Fibroblast of the aortic adventitia (primary cell): ENCODE data around the gene EPOP. TPM values are rescaled to one million over a fixed set of nuclear protein-coding genes. Genes with fewer than 3 reads are reported as not detected.
"Not testable (repeated sequence)": the region's sequence is repeated elsewhere in the genome, so short reads cannot be mapped to it uniquely, and the experiment has no call there.

Experiments
- DNase-seq: peaks from one replicate; pipeline ENCODE4 v3.0.0-alpha.2; 2010; ENCODE audit warnings: low read depth
- H3K4me3 ChIP-seq: 2 replicates; pipeline ENCODE4 v1.5.1; 2011; ENCODE audit warnings: low read depth, mild to moderate bottlenecking, control low read depth, low read length, moderate library complexity
- CTCF ChIP-seq: IDR thresholded peaks from 2 replicates; pipeline ENCODE4 v1.5.1; 2011; ENCODE audit warnings: mild to moderate bottlenecking, low read length, control low read depth, inconsistent platforms; ENCODE audit not compliant: insufficient read depth
- total RNA-seq: library from RNA; depleted of rRNA; stranded (reverse); fragments of >200 nt; gene quantifications from 2 replicates; pipeline ENCODE4 v1.2.3, GENCODE V29; 2012; ENCODE audit warnings: low replicate concordance

The EPOP gene
- total RNA-seq, 1 donor = 0.99 TPM

GRCh38 chr17:38657824-38658740 lies 16.7 kb downstream of the EPOP start:
- H3K4me3 ChIP-seq = no peak overlapping the region
- DNase-seq = no peak
- TF ChIP-seq CTCF = no peak

- DNase-seq = no peak
- H3K4me3 ChIP-seq = no peak overlapping the region
- no peak for TF ChIP-seq CTCF
Observed at GRCh38 chr17:38656959-38657823, 17.6 kb downstream of the EPOP start.

GRCh38 chr17:38654411-38655398 lies 20.1 kb downstream of the EPOP start:
- no peak for DNase-seq
- no peak for TF ChIP-seq CTCF
- H3K4me3 ChIP-seq = no peak overlapping the region

- no peak for TF ChIP-seq CTCF
- DNase-seq = no peak
- no peak overlapping the region for H3K4me3 ChIP-seq
Observed at GRCh38 chr17:38653679-38654078, 21.1 kb downstream of the EPOP start.

- H3K4me3 ChIP-seq = no peak overlapping the region
- no peak for TF ChIP-seq CTCF
- DNase-seq = no peak
Observed at GRCh38 chr17:38653230-38653629, 21.5 kb downstream of the EPOP start.

GRCh38 chr17:38650653-38651173 lies 24.0 kb downstream of the EPOP start:
- not testable (repeated sequence) for H3K4me3 ChIP-seq, DNase-seq
